Forelimb muscle (tissue), 1 donor: ENCODE results near the gene INAFM1. TPM values are rescaled to one million over a fixed set of nuclear protein-coding genes. Genes with fewer than 3 reads are reported as not detected.
"Not testable (repeated sequence)": the region's sequence is repeated elsewhere in the genome, so short reads cannot be mapped to it uniquely, and the experiment has no call there.

ENCODE experiments used
- DNase-seq: peaks from one replicate; pipeline ENCODE4 v3.0.0-alpha.2; 2013; ENCODE audit warnings: low read depth
- polyA plus RNA-seq: library from polyadenylated mRNA; unstranded; fragments of 120-200 nt; gene quantifications from one replicate; pipeline ENCODE4 v1.2.1, GENCODE V29; 2013; ENCODE audit not compliant: insufficient read length

INAFM1 gene
- polyA plus RNA-seq, 1 donor = 12.4 TPM

- DNase-seq = no peak
Observed at GRCh38 chr19:47240996-47241918, 33.4 kb upstream of the INAFM1 start.

GRCh38 chr19:47241919-47242577, 32.6 kb upstream of the INAFM1 start:
- DNase-seq = no peak

- DNase-seq = no peak
Observed at GRCh38 chr19:47243364-47243775, 31.3 kb upstream of the INAFM1 start.

- peak; percentile 85 for DNase-seq
Observed at GRCh38 chr19:47243776-47244547, 30.7 kb upstream of the INAFM1 start.

- DNase-seq = no peak
Observed at GRCh38 chr19:47247308-47247990, 27.2 kb upstream of the INAFM1 start.

GRCh38 chr19:47253016-47253415, 21.7 kb upstream of the INAFM1 start:
- DNase-seq = not testable (repeated sequence)

- no peak for DNase-seq
Observed at GRCh38 chr19:47253467-47253881, 21.2 kb upstream of the INAFM1 start.

- DNase-seq = no peak
Observed at GRCh38 chr19:47253970-47254369, 20.7 kb upstream of the INAFM1 start.

GRCh38 chr19:47255879-47256692, 18.6 kb upstream of the INAFM1 start, which contains the start of gene CCDC9:
TSS of gene CCDC9 (plus strand) at chr19:47256525. CDS start at chr19:47258401, 1,876 bp downstream.
- DNase-seq = peak; percentile 91

- peak; percentile 91 for DNase-seq
Observed at GRCh38 chr19:47256693-47257410, 17.8 kb upstream of the INAFM1 start.

- DNase-seq = no peak
Observed at GRCh38 chr19:47257411-47258169, 17.1 kb upstream of the INAFM1 start.

GRCh38 chr19:47258434-47258833, 16.3 kb upstream of the INAFM1 start:
- no peak for DNase-seq

GRCh38 chr19:47258895-47259555, 15.7 kb upstream of the INAFM1 start:
- no peak for DNase-seq

GRCh38 chr19:47260476-47260875, 14.2 kb upstream of the INAFM1 start:
- DNase-seq = no peak

- DNase-seq = not testable (repeated sequence)
Observed at GRCh38 chr19:47261946-47262793, 12.5 kb upstream of the INAFM1 start.

- DNase-seq = no peak
Observed at GRCh38 chr19:47264629-47265028, 10.1 kb upstream of the INAFM1 start.

- no peak for DNase-seq
Observed at GRCh38 chr19:47266401-47266941, 8.2 kb upstream of the INAFM1 start.
